SK-N-SH (cell line): Measurements from ENCODE around the gene DPF3. TPM values are rescaled to one million over a fixed set of nuclear protein-coding genes. Genes with fewer than 3 reads are reported as not detected.

Experiments used
- CTCF ChIA-PET: fragments of 300-600, 350-600 bp; formaldehyde crosslinking; extraction: SDS; loops from one replicate; lab custom pipeline; 2021; lab: Yijun Ruan, JAX
- POLR2A ChIA-PET: fragments of 350-600 bp; sonication (Branson Sonifier 250); formaldehyde crosslinking; extraction: SDS; loops from one replicate; lab custom pipeline; 2020; ENCODE audit warnings: antibody characterized with exemption, inconsistent platforms; lab: Yijun Ruan, JAX
- DNase-seq: peaks from one replicate; pipeline ENCODE4 v3.0.0; 2012
- H2AFZ ChIP-seq: fragments of 200-600 bp; sonication (generic); 2 replicates; pipeline ENCODE4 v1.8.1; 2016; ENCODE audit warnings: antibody characterized with exemption, mild to moderate bottlenecking, low read depth
- H3F3A ChIP-seq: fragments of 200-600 bp; sonication (generic); replicated peaks from 2 replicates; pipeline ENCODE3; 2016; ENCODE audit warnings: antibody characterized with exemption, mild to moderate bottlenecking; ENCODE audit not compliant: insufficient read depth
- H3K27ac ChIP-seq, 2 experiments: fragments of 200-500 bp in 1 of 2; fragments of 200-600 bp in 1 of 2; sonication (Bioruptor generic) in 1 of 2; sonication (generic), shearing (Covaris generic) in 1 of 2; 2 replicates each; pipeline versions ENCODE4 v1.5.1 to v1.6.1; 2014 to 2016; ENCODE audit warnings: low read depth in 2 of 2, inconsistent platforms in 1 of 2, low read length in 1 of 2, mild to moderate bottlenecking in 1 of 2, mixed read lengths in 1 of 2
- H3K27me3 ChIP-seq: fragments of 200-600 bp; sonication (generic), shearing (Covaris generic); 2 replicates; pipeline ENCODE4 v1.6.1; 2016; ENCODE audit warnings: mixed run types; ENCODE audit not compliant: insufficient read depth
- H3K36me3 ChIP-seq, 2 experiments: fragments of 200-500 bp in 1 of 2; fragments of 200-600 bp in 1 of 2; sonication (Bioruptor generic) in 1 of 2; sonication (generic) in 1 of 2; replicated peaks in 1 of 2; 2 replicates each; pipeline versions ENCODE3 to v1.5.1; 2014 to 2016; ENCODE audit warnings: low read length in 1 of 2, mild to moderate bottlenecking in 1 of 2; ENCODE audit not compliant: insufficient read depth in 2 of 2, control insufficient read depth in 1 of 2
- H3K4me1 ChIP-seq, 2 experiments: fragments of 200-500 bp in 1 of 2; fragments of 200-600 bp in 1 of 2; sonication (Bioruptor generic) in 1 of 2; sonication (generic), shearing (Covaris generic) in 1 of 2; 2 replicates each; pipeline versions ENCODE4 v1.5.1 to v1.6.1; 2014 to 2016; ENCODE audit warnings: low read depth in 1 of 2, low read length in 1 of 2, mixed run types in 1 of 2; ENCODE audit not compliant: insufficient read depth in 2 of 2, control insufficient read depth in 1 of 2
- H3K4me2 ChIP-seq: fragments of 200-600 bp; sonication (generic), shearing (Covaris generic); 2 replicates; pipeline ENCODE4 v1.6.1; 2017; ENCODE audit warnings: mixed run types
- H3K4me3 ChIP-seq, 2 experiments: fragments of 200-500 bp in 1 of 2; fragments of 200-600 bp in 1 of 2; sonication (Bioruptor generic) in 1 of 2; sonication (generic), shearing (Covaris generic) in 1 of 2; 2 replicates each; pipeline versions ENCODE4 v1.5.1 to v1.8.1; 2014 to 2016; ENCODE audit warnings: low read depth in 2 of 2, inconsistent platforms in 1 of 2, low read length in 1 of 2, mild to moderate bottlenecking in 1 of 2, mixed read lengths in 1 of 2, moderate library complexity in 1 of 2
- H3K79me2 ChIP-seq: fragments of 200-600 bp; sonication (generic); 2 replicates; pipeline ENCODE4 v1.8.1; 2017; ENCODE audit warnings: mild to moderate bottlenecking; ENCODE audit not compliant: insufficient read depth
- H3K9ac ChIP-seq: fragments of 200-600 bp; sonication (generic); 2 replicates; pipeline ENCODE4 v1.6.1; 2017; ENCODE audit warnings: mixed run types
- H3K9me2 ChIP-seq: fragments of 200-600 bp; sonication (generic); 2 replicates; pipeline ENCODE4 v1.6.1; 2017; ENCODE audit warnings: mixed run types
- H3K9me3 ChIP-seq: fragments of 200-600 bp; sonication (generic); 2 replicates; pipeline ENCODE4 v1.6.1; 2017; ENCODE audit warnings: mixed run types, mild to moderate bottlenecking, moderate library complexity
- H4K20me1 ChIP-seq: fragments of 200-600 bp; sonication (generic); 2 replicates; pipeline ENCODE4 v1.6.1; 2017; ENCODE audit warnings: mild to moderate bottlenecking, mixed run types; ENCODE audit not compliant: insufficient read depth
- EP300 ChIP-seq, 2 experiments: IDR thresholded peaks; 2 replicates each; pipeline versions ENCODE4 v1.4.0 to v1.6.1; 2012; ENCODE audit warnings: borderline replicate concordance in 1 of 2, low read depth in 1 of 2, low read length in 1 of 2
- IRF3 ChIP-seq: fragments of 150-350 bp; IDR thresholded peaks from 2 replicates; pipeline ENCODE4 v1.6.1; 2016; ENCODE audit warnings: mild to moderate bottlenecking, low read depth, low read length
- JUND ChIP-seq: IDR thresholded peaks from 2 replicates; pipeline ENCODE4 v1.4.0; 2012
- MXI1 ChIP-seq: IDR thresholded peaks from 2 replicates; pipeline ENCODE4 v1.6.1; 2012; ENCODE audit warnings: mild to moderate bottlenecking, low read depth, low read length, improper control_type of control experiment
- NFIC ChIP-seq: IDR thresholded peaks from 2 replicates; pipeline ENCODE4 v1.4.0; 2012; ENCODE audit warnings: borderline replicate concordance
- NRF1 ChIP-seq: IDR thresholded peaks from 2 replicates; pipeline ENCODE4 v1.6.1; 2012; ENCODE audit warnings: low read depth, mild to moderate bottlenecking, low read length
- RCOR1 ChIP-seq: fragments of 150-350 bp; IDR thresholded peaks from 2 replicates; pipeline ENCODE4 v1.6.1; 2017; ENCODE audit warnings: antibody characterized with exemption, low read length
- REST ChIP-seq: IDR thresholded peaks from 2 replicates; pipeline ENCODE4 v1.6.1; 2012; ENCODE audit warnings: mild to moderate bottlenecking, low read depth, low read length, moderate library complexity
- RFX5 ChIP-seq: IDR thresholded peaks from 2 replicates; pipeline ENCODE4 v1.6.1; 2012; ENCODE audit warnings: mild to moderate bottlenecking, improper control_type of control experiment, low read length
- SIN3A ChIP-seq: IDR thresholded peaks from 2 replicates; pipeline ENCODE4 v1.6.1; 2012; ENCODE audit warnings: low read depth, mild to moderate bottlenecking, low read length, moderate library complexity, borderline replicate concordance
- TCF12 ChIP-seq: IDR thresholded peaks from 2 replicates; pipeline ENCODE4 v1.4.0; 2012
- TEAD4 ChIP-seq: IDR thresholded peaks from 2 replicates; pipeline ENCODE4 v1.4.0; 2012; ENCODE audit warnings: mild to moderate bottlenecking, borderline replicate concordance; ENCODE audit not compliant: insufficient read depth
- USF1 ChIP-seq: IDR thresholded peaks from 2 replicates; pipeline ENCODE4 v1.4.0; 2012; ENCODE audit warnings: low read depth, borderline replicate concordance
- YY1 ChIP-seq: IDR thresholded peaks from 2 replicates; pipeline ENCODE4 v1.4.0; 2012; ENCODE audit warnings: low read depth, mild to moderate bottlenecking
- WGBS: methylation state at CpG from one replicate; pipeline ENCODE4 v1.1.6; 2017; ENCODE audit warnings: low lambda C conversion rate; 5-methylcytosine and 5-hydroxymethylcytosine counted together
- polyA plus RNA-seq, 3 experiments: library from polyadenylated mRNA; depleted of rRNA; stranded (reverse); fragments of >200 nt; gene quantifications; 2 replicates each; pipeline ENCODE4 v1.2.3, GENCODE V29; 2012

The DPF3 gene
- polyA plus RNA-seq, 1 of the 3 experiments (the other 2 are of a cell fraction) = 2.8 TPM

- no peaks in the 10 kb centered on the region for H3K79me2 ChIP-seq
- no peak overlapping the region for H3K27ac ChIP-seq
- no peaks in the 10 kb centered on the region for H3K36me3 ChIP-seq
- no peak overlapping the region for H2AFZ ChIP-seq
- no peak overlapping the region for H3K4me2 ChIP-seq
- ChIA-PET POLR2A (no interaction called here), CTCF (no interaction called here)
- H3K4me1 ChIP-seq = peaks cover 0 to 13% of the 10 kb centered on the region in 2 experiments; a peak in 1 of 4 replicates
- no peaks in the 10 kb centered on the region for H4K20me1 ChIP-seq
- TF ChIP-seq TEAD4 (no peak), NRF1 (no peak), RCOR1 (no peak), YY1 (no peak), EP300 (IDR thresholded peaks at IDR 0.05; ENCODE audit: borderline replicate concordance in 1 of 2, low read depth in 1 of 2, low read length in 1 of 2) (no peak), TCF12 (no peak), SIN3A (no peak), REST (no peak), MXI1 (no peak), USF1 (no peak), JUND (no peak), NFIC (no peak), RFX5 (no peak), IRF3 (no peak)
- no peak for DNase-seq
- H3K9me3 ChIP-seq = no peaks in the 10 kb centered on the region
- H3K9me2 ChIP-seq = 0 out of 2 replicates have a peak, but pooled peaks cover 4% of the 10 kb centered on the region
- H3K9ac ChIP-seq = no peak overlapping the region
- no peaks in the 10 kb centered on the region for H3F3A ChIP-seq
- H3K27me3 ChIP-seq = no peaks in the 10 kb centered on the region
- H3K4me3 ChIP-seq = no peak overlapping the region
- WGBS = 39% methylated on average over 3 of the region's 3 CpGs
These were observed 194.0 kb downstream of the DPF3 start for GRCh38 chr14:72699852-72700257.
